ENCODE results near the gene ENOPH1. TPM values are rescaled to one million over a fixed set of nuclear protein-coding genes. Genes with fewer than 3 reads are reported as not detected.
A peak's percentile ranks its signal among the peaks of the same experiment; 100 is the strongest.
"Not testable (repeated sequence)": the region's sequence is repeated elsewhere in the genome, so short reads cannot be mapped to it uniquely, and the experiment has no call there.

Gene ENOPH1
- 22.4 TPM for total RNA-seq

DNA sequence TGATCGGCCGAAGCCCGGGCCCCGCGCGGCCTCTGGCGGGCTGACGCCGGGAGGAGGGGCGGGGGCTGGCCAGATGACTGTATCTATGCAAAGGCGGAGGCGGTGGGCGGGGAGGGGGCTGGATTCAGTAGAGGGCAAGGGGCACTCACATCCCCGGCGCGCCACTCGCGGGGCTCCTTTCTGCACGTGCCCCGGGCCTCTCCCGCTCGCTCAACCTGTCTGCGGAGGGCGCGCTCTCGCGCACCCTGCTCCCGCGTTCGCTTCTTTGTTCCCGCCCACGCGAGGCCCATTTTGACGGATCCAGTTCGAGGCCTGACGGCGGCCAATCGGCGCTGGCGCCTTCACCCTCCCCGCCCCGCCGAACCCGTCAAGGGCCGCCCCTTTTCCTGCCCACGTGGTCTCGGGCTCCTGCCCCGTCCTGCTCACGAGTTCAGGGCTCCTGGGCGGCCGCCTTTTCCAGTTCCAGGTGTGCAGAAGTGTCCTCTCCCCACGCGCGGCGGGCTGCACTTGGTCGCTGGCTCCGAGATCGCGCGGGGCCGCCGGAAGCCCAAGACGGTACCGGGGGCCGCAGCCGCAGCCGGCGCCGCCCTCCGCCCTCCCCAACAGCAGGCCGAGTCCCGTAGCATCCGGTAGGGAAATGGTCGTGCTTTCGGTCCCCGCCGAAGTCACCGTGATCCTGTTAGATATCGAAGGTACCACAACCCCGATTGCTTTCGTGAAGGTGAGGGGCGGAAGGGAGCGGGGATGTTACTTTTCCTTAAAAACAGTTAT is at the start of gene ENOPH1, which contains the start of gene HNRNPDL:
TSS of gene ENOPH1 (plus strand) at position 398 of the 771 bp plus-strand sequence. CDS start at position 638, 240 bp downstream.
TSS of gene HNRNPDL (minus strand) at position 270 of the 771 bp plus-strand sequence. CDS start 772 bp downstream, outside the sequence.
- ATAC-seq, result peak; percentile 87

DNA sequence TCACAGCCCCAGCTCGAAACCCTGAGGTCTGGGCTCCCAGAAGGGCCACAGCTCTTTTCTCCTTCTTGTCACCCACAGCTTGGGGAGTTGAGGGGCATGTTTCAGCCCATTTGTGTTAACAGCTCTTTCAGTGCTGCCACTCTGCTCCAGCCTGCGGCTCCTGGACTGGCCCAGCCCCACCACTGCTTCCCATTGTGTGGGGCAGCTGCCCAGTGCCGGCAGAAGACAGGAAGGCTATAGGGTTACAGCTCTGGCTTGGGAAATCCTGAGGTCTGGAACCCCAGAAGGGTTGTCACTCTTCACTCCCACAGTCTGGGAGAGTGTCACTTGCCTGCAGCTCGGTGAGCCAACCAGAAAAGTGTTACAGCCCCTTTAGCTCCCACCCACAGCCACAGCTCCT is 49.6 kb upstream of the ENOPH1 start:
- ATAC-seq, result no peak

DNA sequence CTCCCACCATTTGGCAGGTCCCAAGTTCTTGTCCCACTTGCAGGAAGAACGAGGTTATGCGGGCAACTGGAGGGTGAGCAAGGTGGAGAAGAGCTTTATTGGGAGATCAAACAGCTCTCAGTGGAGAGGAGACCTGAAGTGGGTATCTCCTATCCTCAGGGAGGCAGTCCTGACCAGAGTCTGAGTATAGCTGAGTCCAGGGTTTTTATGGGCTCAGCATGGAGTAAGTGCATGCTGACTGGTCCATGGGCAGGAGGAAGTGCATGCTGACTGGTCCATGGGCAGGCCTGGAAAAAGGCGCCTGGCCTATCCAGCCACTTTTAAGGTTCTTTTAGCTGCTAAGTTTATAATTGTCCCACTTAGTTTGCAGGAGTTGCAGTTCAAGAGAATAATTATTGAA is 49.2 kb upstream of the ENOPH1 start:
- ATAC-seq, result no peak

DNA sequence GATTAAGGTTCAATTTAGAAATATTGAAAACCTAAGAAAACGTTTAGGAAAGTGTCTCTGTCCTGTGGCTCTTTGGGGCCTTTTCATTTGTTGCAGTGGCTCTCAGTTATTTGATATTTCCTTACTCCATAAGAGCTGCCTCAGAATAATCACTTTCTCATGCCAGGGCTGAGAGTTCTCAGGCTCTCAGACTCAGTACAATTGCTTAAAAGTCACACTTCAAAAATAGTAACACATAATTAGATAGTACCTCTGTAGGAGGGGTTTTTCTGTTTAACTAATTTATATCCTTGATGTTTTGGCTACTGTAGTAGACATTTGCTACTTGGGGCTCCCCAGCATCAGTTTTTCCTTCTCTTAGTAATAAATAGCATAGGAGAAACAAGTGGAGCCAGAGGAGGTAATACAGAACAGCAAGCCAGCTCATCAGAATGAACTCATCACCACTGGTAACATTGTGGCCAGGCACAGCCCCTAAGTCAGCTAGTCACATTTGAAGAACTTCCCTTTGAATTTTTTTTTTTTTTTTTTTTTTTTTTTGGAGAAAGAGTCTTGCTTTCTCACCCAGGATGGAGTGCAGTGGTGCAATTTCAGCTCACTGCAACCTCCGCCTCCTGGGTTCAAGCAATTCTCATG is 48.6 kb upstream of the ENOPH1 start:
- ATAC-seq, result no peak

DNA sequence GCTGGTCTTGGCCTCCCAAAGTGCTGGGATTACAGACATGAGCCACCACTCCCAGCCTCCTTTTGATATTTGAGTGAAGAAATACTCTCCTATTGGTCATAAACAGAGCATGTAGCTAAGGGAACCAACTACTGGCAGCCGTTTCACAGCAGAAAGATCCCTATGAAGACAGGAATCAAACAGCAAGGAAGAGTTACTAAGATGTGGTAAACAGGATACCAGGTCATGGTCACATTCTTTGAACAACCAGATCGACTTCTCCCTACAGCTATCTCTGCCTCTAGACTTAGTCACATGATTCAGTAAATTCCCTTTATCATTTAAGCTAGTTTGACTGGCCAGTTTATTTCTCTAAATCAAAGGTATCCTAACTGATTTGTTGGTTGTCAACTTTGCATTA is 47.6 kb upstream of the ENOPH1 start:
- ATAC-seq, result no peak

DNA sequence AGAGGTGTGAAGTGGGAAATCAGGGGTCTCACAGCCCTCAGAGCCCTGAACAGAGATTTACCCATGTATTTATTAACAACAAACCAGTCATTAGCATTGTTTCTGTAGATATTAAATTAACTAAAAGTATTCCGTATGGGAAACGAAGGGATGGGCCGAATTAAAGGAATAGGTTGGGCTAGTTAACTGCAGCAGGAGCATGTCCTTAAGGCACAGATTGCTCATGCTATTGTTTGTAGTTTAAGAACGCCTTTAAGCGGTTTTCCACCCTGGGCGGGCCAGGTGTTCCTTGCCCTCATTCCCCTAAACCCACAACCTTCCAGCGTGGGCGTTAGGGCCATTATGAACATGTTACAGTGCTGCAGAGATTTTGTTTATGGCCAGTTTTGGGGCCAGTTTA is 44.1 kb upstream of the ENOPH1 start:
- ATAC-seq, result not testable (repeated sequence)

DNA sequence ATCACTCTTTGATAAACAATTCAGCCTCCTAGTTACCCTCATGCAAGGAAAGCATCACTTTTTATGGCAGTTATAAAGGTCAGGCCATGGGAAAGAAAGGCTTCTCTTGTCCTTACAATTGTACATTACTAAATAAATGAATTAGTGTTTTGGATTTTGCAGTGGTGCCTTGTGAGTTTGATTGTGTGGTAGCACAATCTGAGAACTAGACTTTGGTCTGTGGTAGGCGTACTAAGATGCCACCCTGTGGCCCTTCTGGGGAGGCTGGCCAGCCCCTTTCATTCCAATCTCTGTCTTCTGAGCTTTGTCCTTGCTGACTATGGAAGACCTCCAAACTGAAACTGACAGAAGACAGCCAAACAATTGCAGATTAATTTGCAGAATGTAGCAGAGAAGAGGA is 42.0 kb upstream of the ENOPH1 start:
- ATAC-seq, result no peak

DNA sequence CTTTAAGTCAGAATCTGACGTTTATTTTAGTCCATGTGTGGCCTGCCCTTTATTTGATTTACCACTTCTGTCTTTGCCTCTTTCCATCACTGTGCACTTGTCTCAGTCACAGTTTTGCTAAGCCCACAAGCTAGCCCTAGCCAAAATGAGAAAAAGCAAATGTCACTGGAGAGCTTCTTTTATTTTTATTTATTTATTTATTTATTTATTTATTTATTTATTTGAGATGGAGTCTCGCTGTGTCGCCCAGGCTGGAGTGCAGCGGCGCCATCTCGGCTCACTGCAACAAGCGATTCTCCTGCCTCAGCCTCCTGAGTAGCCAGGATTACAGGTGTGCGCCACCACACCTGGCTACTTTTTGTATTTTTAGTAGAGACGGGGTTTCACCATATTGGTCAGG is 40.3 kb upstream of the ENOPH1 start:
- ATAC-seq, result not testable (repeated sequence)

DNA sequence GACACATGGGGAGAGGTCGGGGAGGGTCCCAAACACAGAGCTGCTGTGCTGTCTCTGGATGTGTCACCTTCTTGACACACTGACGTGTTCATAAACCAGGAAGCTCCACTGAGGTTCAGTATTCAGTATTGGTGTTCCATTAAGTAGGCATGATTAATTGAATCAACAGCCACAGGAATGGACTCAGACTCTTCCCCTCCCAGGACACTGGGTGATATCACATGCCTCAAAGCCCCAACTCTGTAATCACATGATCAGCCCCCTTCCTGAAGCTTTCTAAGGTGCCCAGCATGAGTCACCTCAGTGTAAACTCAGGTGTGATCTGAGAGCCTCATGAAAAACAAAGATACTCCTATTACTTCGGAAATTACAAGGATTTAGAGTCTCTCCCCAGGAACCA is 35.5 kb upstream of the ENOPH1 start:
- peak; percentile 99 for ATAC-seq

DNA sequence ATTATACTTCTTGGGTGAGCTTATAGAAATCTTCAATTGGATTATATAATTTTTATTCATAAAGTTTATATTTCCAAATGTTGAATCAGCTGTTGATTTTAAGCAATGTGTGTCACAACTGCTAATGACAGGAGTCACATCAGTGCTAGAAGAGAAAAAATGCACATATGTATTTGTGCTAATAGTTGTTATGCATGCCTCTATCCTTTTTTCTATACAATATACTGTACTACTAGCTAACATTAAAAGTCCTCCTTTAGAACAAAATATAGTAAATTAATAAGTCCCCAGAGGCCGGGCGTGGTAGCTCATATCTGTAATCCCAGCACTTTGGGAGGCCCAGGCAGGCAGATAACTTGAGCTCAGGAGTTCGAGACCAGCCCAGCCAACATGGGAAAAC is 32.9 kb upstream of the ENOPH1 start:
- no peak for ATAC-seq

DNA sequence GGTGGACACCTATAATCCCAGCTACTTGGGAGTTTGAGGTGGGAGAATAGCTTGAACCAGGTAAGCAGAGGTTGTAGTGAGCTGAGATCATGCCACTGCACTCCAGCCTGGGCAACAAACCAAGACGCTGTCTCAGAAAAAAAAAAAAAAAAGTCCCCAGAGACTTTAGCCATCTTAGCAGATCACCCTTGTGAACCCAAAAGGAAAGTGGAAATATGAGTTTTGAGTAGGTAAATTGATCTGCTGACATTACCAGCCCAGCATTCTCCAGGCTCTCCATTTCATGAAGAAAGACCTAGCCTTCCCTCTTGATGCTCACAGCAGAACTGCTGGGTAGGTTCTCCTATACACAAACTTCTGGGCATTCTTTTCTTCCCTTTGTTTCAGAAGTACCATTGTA is 32.1 kb upstream of the ENOPH1 start:
- no peak for ATAC-seq

DNA sequence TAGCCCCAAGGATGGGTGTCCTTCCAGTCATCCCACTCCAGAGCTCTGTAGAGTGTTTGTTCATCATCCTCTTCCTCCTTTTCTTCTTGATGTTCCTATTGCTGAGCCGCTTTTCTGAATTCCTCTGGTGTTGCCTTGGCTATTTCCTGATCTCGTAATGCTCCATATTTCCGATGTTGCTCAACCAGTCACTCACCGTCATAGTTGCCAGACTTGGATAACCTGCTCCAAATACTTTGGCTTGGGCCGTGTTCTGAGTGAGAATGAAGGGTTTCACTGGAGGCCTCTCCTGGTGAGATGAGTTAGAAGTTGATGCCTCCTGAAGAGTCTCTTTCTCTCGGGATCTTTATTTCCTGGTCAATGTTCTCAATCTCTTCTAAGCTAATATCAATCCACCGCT is 28.8 kb upstream of the ENOPH1 start:
- peak; percentile 90 for ATAC-seq

DNA sequence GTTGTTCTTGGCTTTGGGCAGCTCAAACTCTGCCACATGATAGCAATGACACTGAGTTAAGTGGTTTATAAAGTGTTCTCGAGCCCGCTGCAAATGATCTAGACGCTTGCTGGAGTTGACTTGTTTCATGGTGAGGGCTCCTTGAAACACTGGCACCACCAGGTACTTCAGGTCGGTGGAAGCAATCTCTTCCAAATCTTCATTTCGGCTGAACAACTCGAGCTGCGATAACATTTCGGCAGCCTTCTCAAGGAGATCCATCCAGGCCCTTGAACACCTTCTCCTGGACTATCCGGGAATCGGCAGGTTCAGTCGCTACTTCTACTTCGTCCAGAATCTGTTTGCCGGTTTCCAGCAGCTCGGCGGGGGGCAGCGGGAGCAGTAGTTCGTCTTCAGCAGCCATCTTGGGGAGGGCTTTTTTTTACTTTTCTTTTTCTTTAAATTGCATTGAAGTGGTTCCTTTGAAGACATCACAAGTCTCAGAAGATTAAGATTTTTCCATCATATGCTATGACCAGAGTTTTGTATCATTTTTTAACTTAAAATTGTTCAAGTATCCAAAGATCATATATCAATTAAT is 28.1 kb upstream of the ENOPH1 start:
- ATAC-seq, result no peak

DNA sequence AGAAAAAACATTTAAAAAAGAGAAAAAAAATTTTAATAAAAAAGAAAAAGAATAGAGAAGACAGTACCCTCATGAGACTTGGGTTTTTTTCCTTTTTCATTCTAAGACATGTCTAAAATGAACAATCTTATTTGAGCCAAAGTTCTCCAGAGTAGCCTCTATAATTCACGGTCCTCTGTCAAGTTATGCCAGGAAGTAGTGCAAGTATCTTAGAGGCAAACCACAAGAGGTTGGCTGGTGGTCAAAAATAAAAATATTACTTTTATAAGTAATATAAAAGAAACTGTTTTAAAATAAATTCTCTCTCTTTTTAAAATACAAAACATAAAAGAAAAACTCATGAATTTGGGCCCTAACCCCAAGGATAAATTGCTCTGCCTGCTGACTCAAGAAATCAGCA is 26.7 kb upstream of the ENOPH1 start:
- ATAC-seq, result no peak

DNA sequence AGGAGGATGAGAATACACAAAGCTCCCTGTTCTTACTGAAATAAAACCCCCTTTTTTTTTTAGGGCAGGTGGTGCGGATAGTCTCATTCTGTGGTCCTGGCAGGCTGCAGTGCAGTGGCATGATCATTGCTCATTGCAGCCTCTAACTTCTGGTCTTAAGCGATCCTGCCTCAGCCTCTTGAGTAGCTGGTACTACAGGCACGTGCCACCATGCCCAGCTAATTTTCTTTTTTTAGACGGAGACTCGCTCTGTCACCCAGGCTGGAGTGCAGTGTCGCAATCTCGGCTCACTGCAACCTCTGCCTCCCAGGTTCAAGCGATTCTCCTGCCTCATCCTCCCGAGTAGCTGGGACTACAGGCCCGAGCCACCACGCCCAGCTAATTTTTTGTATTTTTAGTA is 15.3 kb upstream of the ENOPH1 start:
- not testable (repeated sequence) for ATAC-seq

DNA sequence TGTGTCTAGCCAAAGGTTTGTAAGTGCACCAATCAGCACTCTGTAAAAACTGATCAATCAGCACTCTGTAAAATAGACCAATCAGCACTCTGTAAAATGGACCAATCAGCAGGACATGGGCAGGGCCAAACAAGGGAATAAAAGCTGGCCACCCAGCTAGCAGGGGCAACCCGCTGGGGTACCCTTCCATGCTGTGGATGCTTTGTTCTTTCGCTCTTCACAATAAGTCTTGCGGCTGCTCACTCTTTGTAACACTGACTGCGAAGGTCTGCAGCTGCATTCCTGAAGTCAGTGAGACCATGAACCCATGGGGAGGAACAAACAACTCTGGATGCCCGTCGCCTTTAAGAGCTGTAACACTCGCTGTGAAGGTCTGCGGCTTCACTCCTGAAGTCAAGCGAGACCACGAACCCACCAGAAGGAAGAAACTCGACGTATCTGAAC is 14.4 kb upstream of the ENOPH1 start:
- ATAC-seq, result no peak

DNA sequence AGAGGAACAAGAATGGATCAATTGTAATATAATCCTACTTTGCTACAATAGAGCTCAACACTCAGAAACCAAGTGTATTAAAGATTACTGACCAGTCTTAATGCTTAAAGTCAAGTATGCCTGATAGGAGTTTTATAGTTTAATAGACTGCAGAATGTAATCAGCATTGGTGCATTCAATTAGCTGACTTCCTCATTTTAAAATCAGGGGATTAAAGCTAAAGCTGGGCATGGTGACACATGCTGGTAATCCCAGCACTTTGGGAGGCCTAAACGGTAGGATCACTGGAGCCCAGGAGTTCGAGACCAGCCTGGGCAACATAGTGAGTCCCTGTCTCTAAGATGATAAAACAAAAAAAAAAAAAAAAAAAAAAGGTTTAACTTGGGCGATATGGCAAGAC is 10.9 kb upstream of the ENOPH1 start:
- ATAC-seq, result peak; percentile 36

DNA sequence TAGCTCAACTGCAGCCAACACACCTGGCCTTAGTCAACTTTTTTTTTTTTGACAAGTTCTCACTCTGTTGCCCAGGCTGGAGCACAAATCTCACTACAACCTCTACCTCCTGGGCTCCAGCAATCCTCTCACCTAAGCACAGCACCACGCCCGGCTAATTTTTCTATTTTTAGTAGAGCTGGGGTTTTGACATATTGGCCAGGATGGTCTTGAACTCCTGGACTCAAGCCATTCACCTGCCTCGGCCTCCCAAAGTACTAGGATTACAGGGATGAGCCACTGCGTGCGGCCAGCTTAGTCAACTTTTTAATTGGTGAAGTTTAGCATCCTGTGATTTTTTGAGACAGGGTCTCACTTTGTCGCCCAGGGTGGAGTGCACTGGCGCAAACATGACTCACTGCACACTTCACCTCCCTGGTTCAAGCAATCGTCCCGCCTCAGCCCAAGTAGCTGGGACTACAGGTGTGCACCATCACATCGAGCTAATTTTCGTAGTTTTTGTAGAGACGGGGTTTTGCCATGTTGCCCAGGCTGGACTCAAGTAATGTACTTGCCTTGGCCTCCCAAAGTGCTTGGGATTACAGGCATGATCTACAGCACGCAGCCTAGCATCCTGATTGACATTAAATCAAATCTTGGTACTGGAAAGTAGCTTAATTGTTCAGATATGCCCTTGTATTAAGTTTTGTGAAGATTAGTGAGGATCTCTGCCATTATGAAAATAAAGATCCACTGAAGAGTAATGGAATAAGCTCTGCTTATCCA is 8.4 kb upstream of the ENOPH1 start:
- peak; percentile 43 for ATAC-seq

DNA sequence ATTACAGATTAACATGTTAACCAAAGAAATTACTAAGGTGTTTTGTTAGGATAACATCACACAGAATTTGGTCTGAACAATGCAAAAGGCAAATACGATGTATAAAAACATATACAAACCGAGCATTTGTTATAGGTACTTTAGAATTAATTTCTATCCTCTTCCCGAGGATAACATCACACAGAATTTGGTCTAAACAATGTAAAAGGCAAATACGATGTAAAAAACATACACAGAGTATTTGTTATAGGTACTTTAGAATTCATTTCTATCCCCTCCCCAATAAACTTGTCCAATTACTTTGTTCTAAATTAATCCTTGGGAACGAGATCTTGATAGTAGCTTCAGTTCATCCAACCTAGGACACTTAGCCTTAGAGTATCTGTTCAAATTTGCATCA is 7.8 kb upstream of the ENOPH1 start:
- no peak for ATAC-seq

DNA sequence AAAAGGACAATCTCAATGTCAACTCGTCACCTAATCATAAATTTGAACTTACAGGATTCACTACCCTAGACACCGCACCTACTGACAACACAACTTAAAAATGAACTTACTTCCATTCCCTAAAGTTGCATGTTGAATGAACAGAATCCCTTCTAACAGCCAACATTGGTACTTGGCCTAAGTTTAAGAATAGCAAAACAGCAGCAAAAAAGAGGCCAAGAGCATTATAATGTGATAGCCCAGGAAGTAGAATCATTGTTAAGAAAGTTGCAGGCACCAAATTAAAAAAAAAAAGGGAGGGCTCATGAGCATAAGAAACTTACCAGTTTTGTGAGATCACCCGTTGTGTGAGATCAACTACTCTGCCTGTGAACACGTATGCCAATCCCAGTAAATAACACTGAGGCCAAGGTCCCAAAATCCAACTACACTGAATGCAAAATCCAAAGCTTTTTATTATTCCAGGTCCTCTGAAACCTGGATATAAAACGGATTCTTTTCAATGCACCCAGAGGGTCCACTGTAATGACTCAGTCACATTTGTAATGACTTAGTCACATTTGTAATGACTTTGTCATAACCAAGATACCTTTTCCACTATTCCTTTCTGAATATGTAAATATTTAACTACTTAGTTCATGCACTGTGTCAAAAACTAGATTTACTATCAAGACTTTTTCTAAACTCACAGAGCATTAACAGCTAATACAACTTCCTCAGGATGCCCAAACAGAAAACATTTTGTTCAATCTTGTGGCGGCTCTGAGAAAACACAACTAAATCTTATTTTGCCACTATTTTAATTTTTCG is 6.9 kb upstream of the ENOPH1 start:
- ATAC-seq, result no peak

DNA sequence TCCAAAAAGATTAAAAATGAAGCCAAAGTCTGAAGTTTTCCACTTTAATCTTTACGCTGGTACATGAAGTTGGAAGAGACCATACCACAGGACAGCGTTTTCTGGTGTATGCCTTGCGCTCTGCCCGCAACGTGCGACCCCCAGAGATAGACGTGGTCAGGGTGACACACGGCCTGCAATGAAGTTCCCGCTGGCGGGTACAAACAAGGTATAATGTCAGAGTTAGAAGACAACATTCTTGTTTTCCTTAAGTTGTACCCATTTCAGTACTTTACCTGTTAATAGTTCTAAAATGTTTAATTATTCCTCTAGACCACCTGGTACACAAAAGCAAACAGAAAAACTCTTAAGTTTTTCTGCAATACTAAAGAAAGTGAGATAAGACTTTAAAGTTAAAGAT is 4.9 kb upstream of the ENOPH1 start:
- ATAC-seq, result no peak

DNA sequence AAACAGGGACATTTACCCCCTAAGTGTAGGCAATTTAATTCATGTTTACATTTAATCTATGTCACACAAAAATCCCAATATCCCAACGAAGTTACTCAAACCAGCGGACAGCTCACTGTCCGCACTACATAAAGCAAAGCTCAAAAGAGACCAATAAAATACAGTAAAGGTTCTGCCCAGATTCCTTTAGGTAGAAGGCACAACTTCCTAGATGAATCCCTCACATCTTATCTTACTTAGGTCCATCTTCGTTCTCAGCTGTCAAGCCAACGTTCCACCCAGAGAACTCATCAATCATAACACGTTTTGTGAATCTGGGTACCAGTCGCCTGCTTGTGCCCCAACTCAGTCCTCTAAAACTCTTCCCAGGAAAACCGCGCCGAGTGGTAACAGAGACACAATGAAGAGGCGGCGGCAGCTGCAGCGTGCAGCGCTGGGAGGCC is 1.8 kb upstream of the ENOPH1 start:
- no peak for ATAC-seq

Measured in esophagus mucosa (tissue), 1 donor.